A549 (cell line): Measurements from ENCODE around the gene ASB18. TPM values are rescaled to one million over a fixed set of nuclear protein-coding genes. Genes with fewer than 3 reads are reported as not detected.

Experiments
- ATAC-seq, 2 experiments: fragments of 200-7000 bp in 1 of 2; fragments of >200 bp in 1 of 2; cut with Nextera tagmentation in 1 of 2; cut with Tn5 transposase in 1 of 2; 3 replicates each; pipeline versions ENCODE4 v1.8.0 to v1.9.1; 2018 to 2020; ENCODE audit warnings: mild to moderate bottlenecking in 1 of 2, moderate library complexity in 1 of 2
- CTCF ChIA-PET: fragments of 300-600 bp; sonication (Branson Sonifier 250); formaldehyde crosslinking; extraction: SDS; loops from one replicate; lab custom pipeline; 2021; ENCODE audit warnings: antibody characterized with exemption, inconsistent platforms; lab: Yijun Ruan, JAX
- POLR2A ChIA-PET: fragments of 350-600 bp; formaldehyde crosslinking; extraction: SDS; loops from one replicate; lab custom pipeline; 2021; ENCODE audit warnings: antibody characterized with exemption, inconsistent platforms; lab: Yijun Ruan, JAX
- DNase-seq, 2 experiments: peaks; one replicate each; pipeline versions ENCODE4 v3.0.0 to v3.0.0-alpha.2; 2011 to 2016; ENCODE audit warnings: low read depth in 1 of 2, low spot score in 1 of 2
- FAIRE-seq: peaks from 2 replicates; lab custom pipeline; 2011; peaks lifted over from hg19 to GRCh38; lab: Jason Lieb, UNC
- H3K27ac ChIP-seq, 2 experiments: fragments of >200 bp; sonication (Bioruptor Twin); formaldehyde crosslinking; 3 replicates each; pipeline ENCODE4 v1.5.1; 2016 to 2017
- H3K4me1 ChIP-seq: fragments of >200 bp; sonication (Bioruptor Twin); formaldehyde crosslinking; 3 replicates; pipeline ENCODE4 v1.6.1; 2016
- H3K4me2 ChIP-seq: fragments of >200 bp; sonication (Bioruptor Twin); formaldehyde crosslinking; 3 replicates; pipeline ENCODE4 v1.6.1; 2016
- H3K4me3 ChIP-seq: fragments of >200 bp; sonication (Bioruptor Twin); formaldehyde crosslinking; 3 replicates; pipeline ENCODE4 v1.5.1; 2016
- H3K9me3 ChIP-seq: fragments of >200 bp; sonication (Bioruptor Twin); formaldehyde crosslinking; 3 replicates; pipeline ENCODE4 v1.6.1; 2016
- CBX2 ChIP-seq: fragments of 200-600 bp; sonication (generic); IDR thresholded peaks from 2 replicates; pipeline ENCODE4 v1.6.1; 2016; ENCODE audit warnings: low read depth, mild to moderate bottlenecking, borderline replicate concordance
- CEBPB ChIP-seq, 2 experiments: fragments of >200 bp in 1 of 2; sonication (Bioruptor Twin) in 1 of 2; formaldehyde crosslinking in 1 of 2; IDR thresholded peaks; 2 replicates each; pipeline ENCODE4 v1.6.1; 2012 to 2016
- CHD4 ChIP-seq: fragments of 200-600 bp; sonication (generic); IDR thresholded peaks from 2 replicates; pipeline ENCODE4 v1.6.1; 2016; ENCODE audit warnings: antibody characterized with exemption, mild to moderate bottlenecking, borderline replicate concordance
- EHMT2 ChIP-seq: fragments of 200-600 bp; sonication (generic); IDR thresholded peaks from 2 replicates; pipeline ENCODE4 v1.6.1; 2016; ENCODE audit warnings: antibody characterized with exemption, low read depth, mild to moderate bottlenecking, moderate library complexity
- ELK1 ChIP-seq: fragments of 150-350 bp; IDR thresholded peaks from 2 replicates; pipeline ENCODE4 v1.6.1; 2014; ENCODE audit warnings: low read depth, mild to moderate bottlenecking, low read length
- FOSB ChIP-seq: fragments of 250-450 bp; sonication (Bioruptor Pico); IDR thresholded peaks from 2 replicates; pipeline ENCODE4 v1.5.0; 2020; ENCODE audit warnings: mild to moderate bottlenecking, moderate library complexity
- FOSL2 ChIP-seq, 2 experiments: fragments of 450-650 bp in 1 of 2; fragments of >200 bp in 1 of 2; sonication (Bioruptor Twin) in 1 of 2; formaldehyde crosslinking; IDR thresholded peaks; 2 replicates each; pipeline versions ENCODE4 v1.5.0 to v1.6.1; 2016 to 2020; ENCODE audit warnings: mild to moderate bottlenecking in 1 of 2, moderate library complexity in 1 of 2
- GATA3 ChIP-seq: IDR thresholded peaks from 2 replicates; pipeline ENCODE4 v1.6.1; 2012; ENCODE audit warnings: borderline replicate concordance
- HDAC2 ChIP-seq: fragments of 200-600 bp; sonication (generic); IDR thresholded peaks from 2 replicates; pipeline ENCODE4 v1.6.1; 2016
- HMGXB4 ChIP-seq: fragments of 250-450 bp; sonication (Bioruptor Pico); IDR thresholded peaks from 2 replicates; pipeline ENCODE4 v1.5.0; 2021; ENCODE audit warnings: mild to moderate bottlenecking, moderate library complexity, borderline replicate concordance
- HOXB13 ChIP-seq: fragments of 250-450 bp; sonication (Bioruptor Pico); IDR thresholded peaks from 2 replicates; pipeline ENCODE4 v1.5.0; 2020; ENCODE audit warnings: low read depth, mild to moderate bottlenecking, moderate library complexity
- NR3C1 ChIP-seq: fragments of >200 bp; sonication (Bioruptor Twin); formaldehyde crosslinking; IDR thresholded peaks from 3 replicates; pipeline ENCODE4 v1.6.1; 2017
- PHF8 ChIP-seq: fragments of 200-600 bp; sonication (generic); IDR thresholded peaks from 2 replicates; pipeline ENCODE4 v1.6.1; 2016; ENCODE audit warnings: low read depth, mild to moderate bottlenecking, antibody characterized with exemption, moderate library complexity, borderline replicate concordance
- RAD21 ChIP-seq, 2 experiments: fragments of >200 bp in 1 of 2; sonication (Bioruptor Twin) in 1 of 2; formaldehyde crosslinking in 1 of 2; IDR thresholded peaks in 1 of 2; conservative IDR thresholded peaks in 1 of 2; 2 replicates in 1 of 2; 3 replicates in 1 of 2; pipeline ENCODE4 v1.6.1; 2012 to 2018; ENCODE audit warnings: inconsistent platforms in 1 of 2
- RARB ChIP-seq: fragments of 250-450 bp; sonication (Bioruptor Pico); IDR thresholded peaks from 2 replicates; pipeline ENCODE4 v1.8.0; 2021; ENCODE audit warnings: mild to moderate bottlenecking, moderate library complexity
- SMC3 ChIP-seq: fragments of >200 bp; sonication (Bioruptor Twin); formaldehyde crosslinking; IDR thresholded peaks from 3 replicates; pipeline ENCODE4 v1.6.1; 2018; ENCODE audit warnings: inconsistent platforms
- SREBF2 ChIP-seq: fragments of 450-650 bp; IDR thresholded peaks from 2 replicates; pipeline ENCODE4 v1.6.1; 2014; ENCODE audit warnings: mild to moderate bottlenecking, moderate library complexity
- ZNF302 ChIP-seq: fragments of 250-450 bp; sonication (Bioruptor Pico); IDR thresholded peaks from 2 replicates; pipeline ENCODE4 v1.9.0; 2021; ENCODE audit warnings: inconsistent platforms, mild to moderate bottlenecking, moderate library complexity
- ZSCAN20 ChIP-seq: fragments of 250-450 bp; sonication (Bioruptor Pico); IDR thresholded peaks from 2 replicates; pipeline ENCODE4 v1.8.0; 2022; ENCODE audit warnings: mild to moderate bottlenecking, moderate library complexity
- WGBS: methylation state at CpG from one replicate; pipeline ENCODE4 v1.1.6; 2017; ENCODE audit errors: missing lambda C conversion rate; 5-methylcytosine and 5-hydroxymethylcytosine counted together
- polyA plus RNA-seq, 4 experiments: library from polyadenylated mRNA; depleted of rRNA in 3 of 4; stranded (reverse); fragments of >200 nt; fragmentation: RNase III in 1 of 4; extraction: RNeasy Plus Mini Kit Qiagen cat#74134 plus additional on column Dnase treatment in 1 of 4; gene quantifications; 2 replicates in 3 of 4; 3 replicates in 1 of 4; pipeline ENCODE4 v1.2.3, GENCODE V29; 2011 to 2017

Gene ASB18
- polyA plus RNA-seq, 2 of the 4 experiments (the other 2 are of a cell fraction) = not detected

- Histone ChIP-seq H3K4me2 (no peak overlapping the region), H3K9me3 (0 out of 3 replicates have a peak, but pooled peaks cover 3% of the 10 kb centered on the region), H3K27ac (peak overlapping the region in 1 of 2 experiments; percentile 19; a peak in 1 of 6 replicates), H3K4me1 (peaks cover 4% of the 10 kb centered on the region; the same call in 1 of the 3 replicates), H3K4me3 (no peak overlapping the region)
- TF ChIP-seq GATA3 = no peak
- no peak for TF ChIP-seq FOSB
- no peak for TF ChIP-seq HMGXB4 (CRISPR knock-in tag)
- no peak for TF ChIP-seq RARB (CRISPR knock-in tag)
- no peak for TF ChIP-seq SMC3
- TF ChIP-seq FOSL2 (IDR thresholded peaks at IDR 0.05) = no peak
- no peak for TF ChIP-seq FOSL2 (CRISPR knock-in tag; IDR thresholded peaks at IDR 0.05)
- TF ChIP-seq HDAC2 = no peak
- TF ChIP-seq ZSCAN20 (CRISPR knock-in tag) = no peak
- no peak for TF ChIP-seq CEBPB (IDR thresholded peaks at IDR 0.05)
- ATAC-seq (no peak), DNase-seq (no peak), FAIRE-seq (no peak)
- 73% methylated on average over 5 of the region's 5 CpGs for WGBS
- ChIA-PET CTCF (interaction anchor here (0.6 to 3.7 kb wide), 2 partner anchors 29 to 429 kb away, joined by 3 to 13 read pairs; no protein-coding TSS in a partner anchor), POLR2A (no interaction called here)
Measured at GRCh38 chr2:236209996-236210395, 54.2 kb downstream of the ASB18 start.

- no peak for TF ChIP-seq NR3C1
- no peak for TF ChIP-seq HMGXB4 (CRISPR knock-in tag)
- TF ChIP-seq PHF8 = no peak
- no peak for TF ChIP-seq CBX2
- no peak for TF ChIP-seq EHMT2
- no peak for TF ChIP-seq HOXB13
- ChIA-PET POLR2A (no interaction called here), CTCF (interaction anchor here (0.6 to 3.7 kb wide), 2 partner anchors 28 to 428 kb away, joined by 3 to 13 read pairs; no protein-coding TSS in a partner anchor)
- peaks cover 4% of the 10 kb centered on the region; the same call in 1 of the 3 replicates for H3K4me1 ChIP-seq
- DNase-seq (no peak), FAIRE-seq (no peak), ATAC-seq (no peak)
- H3K4me3 ChIP-seq = no peak overlapping the region
- 73% methylated on average over 6 of the region's 6 CpGs for WGBS
- H3K4me2 ChIP-seq = no peak overlapping the region
- H3K9me3 ChIP-seq = 0 out of 3 replicates have a peak, but pooled peaks cover 3% of the 10 kb centered on the region
- H3K27ac ChIP-seq = peak overlapping the region in 1 of 2 experiments; percentile 19; a peak in 1 of 6 replicates
Measured at GRCh38 chr2:236209535-236209934, 54.7 kb downstream of the ASB18 start.

GRCh38 chr2:236208019-236208926, 55.9 kb downstream of the ASB18 start:
- Histone ChIP-seq H3K4me1 (peaks cover 4% of the 10 kb centered on the region; the same call in 1 of the 3 replicates), H3K4me3 (no peak overlapping the region), H3K4me2 (no peak overlapping the region), H3K27ac (no peak overlapping the region), H3K9me3 (0 out of 3 replicates have a peak, but pooled peaks cover 3% of the 10 kb centered on the region)
- FAIRE-seq = no peak
- TF ChIP-seq RAD21 (conservative IDR thresholded peaks at IDR 0.05 in 1 of 2, IDR thresholded peaks at IDR 0.05 in 1 of 2) (no peak), FOSB (no peak), HMGXB4 (CRISPR knock-in tag) (no peak), SREBF2 (no peak), ZNF302 (CRISPR knock-in tag) (no peak), ELK1 (no peak), CBX2 (no peak), CHD4 (no peak)
- 79% methylated on average over 28 of the region's 28 CpGs for WGBS
- ATAC-seq = no peak
- ChIA-PET CTCF (interaction anchor here (0.7 to 3.7 kb wide), 2 partner anchors 11 to 27 kb away, joined by 3 to 13 read pairs; no protein-coding TSS in a partner anchor), POLR2A (no interaction called here)
- DNase-seq = no peak
